ENCODE data around the gene CARMIL1.

Gene CARMIL1

GRCh38 chr6:25354078-25354932 lies 75.1 kb downstream of the CARMIL1 start:
- Histone ChIP-seq H3K36me3 (no peaks in the 10 kb centered on the region), H3K4me3 (ENCODE audit: low read depth, low read length) (no peak overlapping the region), H3K27me3 (no peaks in the 10 kb centered on the region), H3K4me1 (peaks cover 2% of the 10 kb centered on the region), H3K9me3 (no peaks in the 10 kb centered on the region)
- no peak for DNase-seq
- TF ChIP-seq, protein P1, sequence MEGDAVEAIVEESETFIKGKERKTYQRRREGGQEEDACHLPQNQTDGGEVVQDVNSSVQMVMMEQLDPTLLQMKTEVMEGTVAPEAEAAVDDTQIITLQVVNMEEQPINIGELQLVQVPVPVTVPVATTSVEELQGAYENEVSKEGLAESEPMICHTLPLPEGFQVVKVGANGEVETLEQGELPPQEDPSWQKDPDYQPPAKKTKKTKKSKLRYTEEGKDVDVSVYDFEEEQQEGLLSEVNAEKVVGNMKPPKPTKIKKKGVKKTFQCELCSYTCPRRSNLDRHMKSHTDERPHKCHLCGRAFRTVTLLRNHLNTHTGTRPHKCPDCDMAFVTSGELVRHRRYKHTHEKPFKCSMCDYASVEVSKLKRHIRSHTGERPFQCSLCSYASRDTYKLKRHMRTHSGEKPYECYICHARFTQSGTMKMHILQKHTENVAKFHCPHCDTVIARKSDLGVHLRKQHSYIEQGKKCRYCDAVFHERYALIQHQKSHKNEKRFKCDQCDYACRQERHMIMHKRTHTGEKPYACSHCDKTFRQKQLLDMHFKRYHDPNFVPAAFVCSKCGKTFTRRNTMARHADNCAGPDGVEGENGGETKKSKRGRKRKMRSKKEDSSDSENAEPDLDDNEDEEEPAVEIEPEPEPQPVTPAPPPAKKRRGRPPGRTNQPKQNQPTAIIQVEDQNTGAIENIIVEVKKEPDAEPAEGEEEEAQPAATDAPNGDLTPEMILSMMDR (IDR thresholded peaks at IDR 0.05; ENCODE audit: low read depth, low read length) = no peak

- no peak for DNase-seq
- no peak overlapping the region for H3K4me3 ChIP-seq (ENCODE audit: low read depth, low read length)
- no peaks in the 10 kb centered on the region for H3K27me3 ChIP-seq
- H3K36me3 ChIP-seq = no peaks in the 10 kb centered on the region
- H3K9me3 ChIP-seq = no peaks in the 10 kb centered on the region
- TF ChIP-seq, protein P1 (IDR thresholded peaks at IDR 0.05; ENCODE audit: low read depth, low read length) = no peak
- H3K4me1 ChIP-seq = peaks cover 5% of the 10 kb centered on the region
Measured at GRCh38 chr6:25359191-25359861, 80.2 kb downstream of the CARMIL1 start.

GRCh38 chr6:25359891-25360290 lies 80.7 kb downstream of the CARMIL1 start:
- no peak overlapping the region for H3K4me3 ChIP-seq (ENCODE audit: low read depth, low read length)
- H3K36me3 ChIP-seq = no peaks in the 10 kb centered on the region
- DNase-seq = no peak
- H3K9me3 ChIP-seq = no peaks in the 10 kb centered on the region
- no peaks in the 10 kb centered on the region for H3K27me3 ChIP-seq
- TF ChIP-seq, protein P1 (IDR thresholded peaks at IDR 0.05; ENCODE audit: low read depth, low read length) = no peak
- H3K4me1 ChIP-seq = peaks cover 5% of the 10 kb centered on the region

- Histone ChIP-seq H3K36me3 (no peaks in the 10 kb centered on the region), H3K9me3 (no peaks in the 10 kb centered on the region), H3K4me3 (ENCODE audit: low read depth, low read length) (no peak overlapping the region), H3K27me3 (no peaks in the 10 kb centered on the region), H3K4me1 (peaks cover 5% of the 10 kb centered on the region)
- DNase-seq = no peak
- TF ChIP-seq, protein P1 (IDR thresholded peaks at IDR 0.05; ENCODE audit: low read depth, low read length) = no peak
Measured at GRCh38 chr6:25360621-25361020, 81.4 kb downstream of the CARMIL1 start.

DNA sequence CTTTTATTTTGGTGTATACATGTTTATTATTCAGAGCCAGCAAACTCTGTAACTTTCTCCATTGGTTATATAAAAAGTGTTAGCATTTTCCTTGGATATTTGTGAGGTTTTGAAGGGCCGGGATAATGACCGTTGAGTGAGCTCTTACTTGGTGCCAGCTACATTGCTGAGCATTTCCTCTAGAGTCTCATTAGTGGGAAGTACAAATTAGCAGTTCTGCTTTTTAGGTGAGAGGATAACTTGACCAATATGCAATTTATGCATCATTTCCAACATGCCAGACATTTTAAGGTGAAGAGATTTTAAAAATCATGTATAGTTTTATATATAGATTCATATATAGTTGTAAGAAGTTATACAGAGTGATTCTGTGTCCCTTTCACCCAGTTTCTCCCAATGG lies 84.3 kb downstream of the CARMIL1 start:
- no peaks in the 10 kb centered on the region for H3K27me3 ChIP-seq
- TF ChIP-seq, protein P1 (IDR thresholded peaks at IDR 0.05; ENCODE audit: low read depth, low read length) = no peak
- H3K9me3 ChIP-seq = no peaks in the 10 kb centered on the region
- no peak overlapping the region for H3K4me3 ChIP-seq (ENCODE audit: low read depth, low read length)
- H3K36me3 ChIP-seq = no peaks in the 10 kb centered on the region
- DNase-seq = no peak
- H3K4me1 ChIP-seq = peaks cover 5% of the 10 kb centered on the region

DNA sequence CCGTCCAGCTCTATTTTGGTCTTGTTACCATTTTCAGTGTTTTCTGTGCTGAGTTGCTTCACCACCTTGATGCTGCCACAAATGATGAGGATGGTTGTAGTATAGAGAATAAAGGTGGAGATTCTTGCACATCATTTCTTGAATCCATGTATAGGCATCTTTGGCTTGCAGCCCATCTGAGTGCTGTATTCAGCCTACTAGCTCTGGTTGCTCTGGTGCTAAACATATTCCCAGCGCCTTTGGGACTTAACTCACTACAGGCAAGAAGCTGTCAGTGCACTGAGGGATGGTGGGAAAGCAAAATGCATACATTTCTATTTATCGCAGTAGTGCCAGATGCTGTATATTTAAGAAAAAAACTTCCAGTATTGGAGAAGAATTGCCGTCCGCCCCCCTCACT lies 86.0 kb downstream of the CARMIL1 start:
- Histone ChIP-seq H3K27me3 (no peaks in the 10 kb centered on the region), H3K9me3 (no peaks in the 10 kb centered on the region), H3K36me3 (no peaks in the 10 kb centered on the region), H3K4me3 (ENCODE audit: low read depth, low read length) (no peak overlapping the region), H3K4me1 (peaks cover 12% of the 10 kb centered on the region)
- no peak for DNase-seq
- TF ChIP-seq, protein P1 (IDR thresholded peaks at IDR 0.05; ENCODE audit: low read depth, low read length) = no peak

Measured in BE2C (cell line).